GM12872 (cell line): ENCODE data around the gene ARHGDIB.

Source experiments
- CTCF ChIP-seq: IDR thresholded peaks from 3 replicates; pipeline ENCODE4 v1.5.1; 2011; ENCODE audit warnings: low read depth, mild to moderate bottlenecking, low read length, moderate library complexity; ENCODE audit not compliant: insufficient read depth

Gene ARHGDIB

GRCh38 chr12:14915736-14916135 is 45.7 kb downstream of the ARHGDIB start:
- no peak for TF ChIP-seq CTCF

GRCh38 chr12:14913381-14913781 is 48.0 kb downstream of the ARHGDIB start:
- TF ChIP-seq CTCF = no peak

GRCh38 chr12:14911131-14911530 is 50.3 kb downstream of the ARHGDIB start:
- TF ChIP-seq CTCF = no peak

GRCh38 chr12:14910090-14910915 is 51.1 kb downstream of the ARHGDIB start:
- no peak for TF ChIP-seq CTCF

- no peak for TF ChIP-seq CTCF
Measured at GRCh38 chr12:14907953-14908352, 53.4 kb downstream of the ARHGDIB start.

- no peak for TF ChIP-seq CTCF
Measured at GRCh38 chr12:14906114-14906513, 55.3 kb downstream of the ARHGDIB start.

- no peak for TF ChIP-seq CTCF
Measured at GRCh38 chr12:14905269-14906004, 56.0 kb downstream of the ARHGDIB start.
